ENCODE measurements around the gene HPSE2.

DNA sequence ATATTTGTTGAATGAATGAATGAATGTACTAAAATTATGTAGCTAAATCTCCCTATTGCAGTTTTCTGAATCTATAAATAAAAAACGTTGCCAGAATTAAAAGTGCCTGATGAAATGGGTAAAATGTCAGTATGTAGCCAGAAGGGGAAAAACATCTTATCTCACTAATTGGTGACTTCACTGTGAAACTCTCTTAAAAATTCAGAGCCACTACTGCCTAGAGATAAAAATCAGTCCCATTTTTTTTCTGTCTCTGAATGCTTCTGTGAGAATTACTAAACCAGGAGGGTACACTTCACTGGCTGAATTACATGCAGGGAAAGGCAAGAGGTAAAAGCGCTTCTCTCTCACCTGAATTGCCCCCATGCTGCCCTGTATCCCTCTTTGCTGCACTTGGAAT, 719.3 kb downstream of the HPSE2 start:
- TF ChIP-seq POLR2A (IDR thresholded peaks at IDR 0.05; ENCODE audit: low read length) (no peak), GATA1 (IDR thresholded peaks at IDR 0.05; ENCODE audit: low read depth, low read length) (no peak)
